NCI-H2196 (cell line): Measurements from ENCODE around the gene BRI3BP.

ENCODE experiments used
- DNase-seq: peaks from one replicate; lab custom pipeline; 2025; ENCODE audit not compliant: unreplicated experiment; lab: John Stamatoyannopoulos, UW

The BRI3BP gene

GRCh38 chr12:124993626-124994436 is at the start of gene BRI3BP:
Gene BRI3BP, plus strand, starts transcription at chr12:124993645. Its CDS starts 146 bp downstream, at chr12:124993791.
- DNase-seq, result peak; percentile 62

- no peak for DNase-seq
Observed at GRCh38 chr12:124946447-124946793, 47.0 kb upstream of the BRI3BP start.

- DNase-seq, result no peak
Observed at GRCh38 chr12:124947013-124947412, 46.4 kb upstream of the BRI3BP start.

GRCh38 chr12:124947561-124948398 is 45.7 kb upstream of the BRI3BP start:
- no peak for DNase-seq

- no peak for DNase-seq
Observed at GRCh38 chr12:124949066-124949465, 44.4 kb upstream of the BRI3BP start.

GRCh38 chr12:124949779-124950728 is 43.4 kb upstream of the BRI3BP start:
- DNase-seq, result no peak

GRCh38 chr12:124952295-124952694 is 41.1 kb upstream of the BRI3BP start:
- DNase-seq, result no peak

GRCh38 chr12:124952801-124953200 is 40.6 kb upstream of the BRI3BP start:
- no peak for DNase-seq

GRCh38 chr12:124953689-124954405 is 39.6 kb upstream of the BRI3BP start:
- no peak for DNase-seq

GRCh38 chr12:124954771-124955170 is 38.7 kb upstream of the BRI3BP start:
- DNase-seq, result no peak

- no peak for DNase-seq
Observed at GRCh38 chr12:124956571-124956970, 36.9 kb upstream of the BRI3BP start.

- DNase-seq, result no peak
Observed at GRCh38 chr12:124961055-124961454, 32.4 kb upstream of the BRI3BP start.

GRCh38 chr12:124963211-124963610 is 30.2 kb upstream of the BRI3BP start:
- DNase-seq, result no peak

- DNase-seq, result no peak
Observed at GRCh38 chr12:124964251-124964650, 29.2 kb upstream of the BRI3BP start.

GRCh38 chr12:124964836-124965462 is 28.5 kb upstream of the BRI3BP start:
- no peak for DNase-seq

- no peak for DNase-seq
Observed at GRCh38 chr12:124967016-124967739, 26.3 kb upstream of the BRI3BP start.

GRCh38 chr12:124968656-124969055 is 24.8 kb upstream of the BRI3BP start:
- DNase-seq, result no peak

GRCh38 chr12:124970647-124971402 is 22.6 kb upstream of the BRI3BP start:
- no peak for DNase-seq

GRCh38 chr12:124971603-124972002 is 21.8 kb upstream of the BRI3BP start:
- no peak for DNase-seq
